GM19240 (cell line): Measurements from ENCODE around the gene DENND6A.
"Not testable (repeated sequence)": the region's sequence is repeated elsewhere in the genome, so short reads cannot be mapped to it uniquely, and the experiment has no call there.

Experiments
- DNase-seq: peaks from one replicate; pipeline ENCODE4 v3.0.0; 2011; ENCODE audit warnings: low spot score; ENCODE audit not compliant: insufficient read length

Gene DENND6A

DNA sequence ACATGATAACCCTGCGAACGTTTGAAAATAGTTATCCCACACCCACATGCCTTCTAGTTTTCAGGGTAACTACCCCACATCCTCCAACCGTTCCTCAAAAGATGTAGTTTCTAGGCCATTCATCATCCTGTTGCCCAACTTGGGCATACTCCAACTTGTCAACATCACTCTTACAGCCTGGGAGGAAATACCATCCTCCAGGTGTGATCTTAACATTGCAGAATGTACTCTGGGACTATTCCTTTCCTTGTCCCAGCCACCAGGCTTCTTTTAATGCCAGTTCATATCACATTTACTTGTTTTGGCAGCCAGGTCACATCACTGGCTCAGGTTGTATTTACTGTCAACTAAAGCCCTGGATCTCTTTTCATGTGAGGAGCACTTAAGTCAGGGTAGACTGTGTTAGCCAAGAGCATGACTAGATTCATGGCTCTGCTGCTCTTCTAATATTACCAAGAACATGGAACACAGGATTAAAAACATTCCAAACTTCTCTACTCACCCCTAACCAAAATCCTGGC lies 4.0 kb upstream of the DENND6A start:
- DNase-seq, result no peak

GRCh38 chr3:57694146-57694545 lies 1.3 kb upstream of the DENND6A start:
- no peak for DNase-seq

DNA sequence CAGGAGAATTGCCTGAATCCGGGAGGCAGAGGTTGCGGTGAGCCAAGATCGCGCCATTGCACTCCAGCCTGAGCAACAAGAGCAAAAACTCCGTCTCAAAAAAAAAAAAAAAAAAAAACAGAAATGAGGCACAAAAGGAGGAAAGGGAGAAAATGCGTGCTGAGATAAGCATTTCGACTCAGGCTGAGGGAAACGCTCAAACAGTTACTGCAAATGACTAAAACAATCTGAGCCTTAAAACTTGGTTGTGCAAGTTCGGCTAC lies 813 bp downstream of the DENND6A start:
- not testable (repeated sequence) for DNase-seq

DNA sequence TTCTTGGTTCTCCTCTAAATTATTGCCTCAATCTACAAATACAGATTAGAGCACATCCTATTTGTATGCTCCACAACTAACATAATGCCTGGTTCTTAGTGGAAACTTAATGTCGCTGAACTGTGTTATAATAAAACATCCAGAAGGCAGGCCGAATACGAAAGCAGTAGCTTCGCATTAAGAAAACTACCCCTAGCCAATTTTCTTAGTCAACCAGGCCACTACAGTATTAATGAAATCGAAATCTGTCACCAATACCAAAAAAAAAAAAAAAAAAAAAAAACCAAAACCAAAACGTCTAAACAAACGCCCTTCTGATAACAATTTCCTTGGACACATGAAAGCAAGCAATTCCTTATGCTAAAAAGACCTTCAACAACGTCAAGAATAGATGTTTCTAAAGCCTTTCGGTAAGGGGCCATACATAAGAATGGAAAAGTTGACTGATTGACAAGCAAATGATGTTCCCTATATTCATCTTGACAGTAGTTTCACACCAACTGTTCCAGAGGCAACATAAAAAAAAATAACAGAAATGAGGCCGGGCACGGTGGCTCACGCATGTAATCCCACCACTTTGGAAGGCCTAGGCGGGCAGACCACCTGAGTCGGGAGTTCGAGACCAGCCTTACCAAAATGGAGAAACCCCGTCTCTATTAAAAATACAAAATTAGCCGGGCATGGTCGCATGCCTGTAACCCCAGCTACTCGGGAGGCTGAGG lies 1.3 kb downstream of the DENND6A start:
- DNase-seq, result no peak

GRCh38 chr3:57689367-57690053 lies 3.4 kb downstream of the DENND6A start:
- no peak for DNase-seq

GRCh38 chr3:57688291-57688690 lies 4.6 kb downstream of the DENND6A start:
- DNase-seq, result no peak

- no peak for DNase-seq
Measured at GRCh38 chr3:57683286-57683685, 9.6 kb downstream of the DENND6A start.

GRCh38 chr3:57682284-57682683 lies 10.6 kb downstream of the DENND6A start:
- DNase-seq, result no peak

DNA sequence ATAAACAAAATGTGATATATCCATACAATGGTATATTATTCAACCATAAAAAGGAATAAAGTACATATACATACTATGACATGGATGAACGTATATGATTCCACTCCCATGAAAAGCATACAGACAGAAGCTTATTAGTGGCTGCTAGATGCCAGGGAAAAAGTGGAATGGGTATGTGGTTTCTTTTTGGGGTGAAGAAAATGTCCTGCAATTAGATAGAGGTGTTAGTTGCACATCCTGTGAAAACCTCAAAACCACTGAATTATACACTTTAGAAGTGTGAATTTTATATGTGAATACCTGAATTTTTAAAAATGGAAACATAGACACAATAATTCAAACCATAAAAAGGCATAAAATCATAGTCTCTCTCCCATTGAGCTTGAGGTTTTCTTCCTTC lies 11.2 kb downstream of the DENND6A start:
- DNase-seq, result no peak

DNA sequence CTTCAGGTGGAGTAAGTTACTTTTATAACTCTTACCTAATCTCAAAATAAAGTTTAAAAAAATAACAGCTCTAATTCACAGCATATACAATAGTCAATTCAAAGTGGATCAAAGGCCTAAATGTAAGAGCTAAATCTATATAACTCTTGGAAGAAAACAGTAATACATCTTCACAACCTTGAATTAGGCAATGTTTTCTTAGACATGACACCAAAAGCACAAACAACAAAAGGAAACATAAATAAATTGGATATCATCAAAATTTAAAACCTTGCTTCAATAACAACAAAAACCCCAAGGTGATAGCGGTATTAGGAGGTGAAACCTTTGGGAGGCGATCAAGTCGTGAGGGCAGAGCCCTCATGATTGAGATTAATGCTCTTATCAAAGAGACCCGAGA lies 12.8 kb downstream of the DENND6A start:
- DNase-seq, result no peak

GRCh38 chr3:57675530-57675929 lies 17.3 kb downstream of the DENND6A start:
- no peak for DNase-seq

DNA sequence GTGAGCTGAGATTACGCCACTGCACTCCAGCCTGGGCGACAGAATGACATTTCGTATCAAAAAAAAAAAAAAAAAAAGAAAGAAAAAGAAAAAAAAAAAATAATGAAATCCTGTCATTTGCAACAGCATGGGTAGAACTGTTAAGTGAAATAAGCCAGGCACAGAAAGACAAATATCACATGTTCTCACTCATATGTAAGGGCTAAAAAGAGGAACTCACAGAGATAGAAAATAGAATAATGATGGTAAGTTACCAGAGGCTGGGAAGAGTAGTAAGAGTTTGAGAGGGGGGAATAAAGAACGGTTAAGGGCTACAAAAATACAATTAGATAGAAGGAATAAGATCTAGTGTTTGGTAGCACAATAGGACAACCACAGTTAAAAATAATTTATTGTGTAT lies 19.7 kb downstream of the DENND6A start:
- no peak for DNase-seq

- DNase-seq, result no peak
Measured at GRCh38 chr3:57670543-57670942, 22.3 kb downstream of the DENND6A start.

DNA sequence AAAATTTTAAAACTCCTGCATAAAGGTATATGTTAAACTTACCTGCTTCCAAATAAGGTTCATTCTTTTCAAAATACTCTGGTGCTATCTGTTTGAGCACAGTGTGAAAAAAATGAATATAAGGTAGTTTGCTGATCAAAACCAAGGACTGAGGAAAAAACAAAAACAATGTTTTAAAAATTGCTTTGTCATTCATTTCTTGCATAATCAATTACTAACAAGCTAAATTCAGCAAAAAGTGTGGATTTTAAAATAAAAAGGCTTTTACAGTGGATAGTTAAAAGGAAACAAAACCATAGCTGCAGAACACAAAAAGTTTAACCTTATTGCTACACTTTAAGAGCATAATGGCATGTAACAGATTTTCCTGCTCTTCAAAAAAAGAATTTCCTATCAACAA lies 31.5 kb downstream of the DENND6A start:
- no peak for DNase-seq

GRCh38 chr3:57659806-57660439 lies 33.0 kb downstream of the DENND6A start:
- DNase-seq, result no peak

GRCh38 chr3:57659004-57659673 lies 33.7 kb downstream of the DENND6A start:
- no peak for DNase-seq

DNA sequence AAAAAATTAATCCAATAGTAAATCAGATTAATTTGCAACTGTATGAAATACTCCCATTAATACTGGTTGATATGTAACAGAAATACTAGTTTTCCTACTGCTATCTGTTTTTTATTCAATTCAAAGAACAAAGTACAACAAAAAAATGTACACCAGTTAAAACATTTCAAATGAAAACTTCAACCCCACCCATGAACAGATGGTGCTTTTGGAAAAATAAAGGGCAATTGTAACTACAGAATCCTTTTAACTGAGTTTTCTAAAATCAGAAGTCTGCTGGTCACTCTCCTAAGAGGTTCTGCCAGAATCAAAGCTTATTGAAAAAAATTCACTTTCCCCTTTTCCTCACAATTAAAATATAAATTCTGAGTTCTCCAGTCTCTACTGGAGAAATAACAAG lies 34.3 kb downstream of the DENND6A start:
- DNase-seq, result no peak

GRCh38 chr3:57655727-57656126 lies 37.1 kb downstream of the DENND6A start:
- no peak for DNase-seq

DNA sequence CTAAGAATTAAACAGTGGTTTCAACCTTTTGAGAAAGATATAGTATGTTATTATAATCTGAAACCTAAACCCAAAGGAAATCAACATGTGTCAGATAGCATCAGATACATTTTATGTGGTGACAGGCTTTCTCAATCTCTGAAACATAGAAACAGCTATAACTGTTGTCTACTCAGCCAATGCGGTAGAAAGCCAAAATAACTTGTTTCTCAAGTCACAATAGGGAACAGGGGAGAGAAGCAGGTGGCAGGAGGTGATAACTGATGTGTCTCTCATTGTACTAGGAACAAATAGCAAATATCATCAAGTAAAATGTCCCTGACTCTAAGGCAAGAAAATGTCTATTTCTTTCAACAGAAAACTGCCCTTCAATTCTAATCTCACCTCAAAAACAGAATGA lies 38.6 kb downstream of the DENND6A start:
- no peak for DNase-seq

- no peak for DNase-seq
Measured at GRCh38 chr3:57652203-57652602, 40.7 kb downstream of the DENND6A start.

- no peak for DNase-seq
Measured at GRCh38 chr3:57647292-57647940, 45.5 kb downstream of the DENND6A start.

DNA sequence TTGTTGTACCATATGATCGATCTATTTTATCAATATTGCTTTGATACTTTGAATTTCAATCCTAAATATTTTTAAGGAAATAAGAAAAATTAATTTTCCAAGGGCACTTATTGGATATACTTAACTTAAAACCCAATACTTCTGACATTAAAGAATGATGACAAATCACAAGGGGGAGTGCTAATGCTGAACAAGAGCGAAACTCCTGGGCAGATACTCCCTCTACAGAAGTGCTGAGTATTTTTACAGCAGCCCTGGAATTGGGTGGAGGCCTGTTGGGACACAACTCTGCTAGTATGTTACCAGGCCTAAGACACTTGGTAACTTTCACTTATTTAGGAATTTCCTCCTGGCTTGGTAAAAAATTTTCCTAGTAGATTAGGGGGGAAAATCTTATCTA lies 46.2 kb downstream of the DENND6A start:
- DNase-seq, result no peak
